Heart right ventricle (tissue), 16 donors: ENCODE measurements around the gene ME1. TPM values are rescaled to one million over a fixed set of nuclear protein-coding genes. Genes with fewer than 3 reads are reported as not detected.

Experiments used
- ATAC-seq, 8 donors: fragments of 200-7000 bp; cut with Tn5 transposase; one replicate each; pipeline ENCODE4 v1.9.1; 2020; ENCODE audit warnings: mild to moderate bottlenecking in 8 of 8, moderate library complexity in 8 of 8, moderate number of reproducible peaks in 1 of 8
- DNase-seq, 2 donors: peaks; one replicate each; pipeline ENCODE4 v3.0.0-alpha.2; 2020
- H3K27ac ChIP-seq, 10 donors: fragments of 200-600 bp; sonication (generic) in 2 of 10; one replicate each; pipeline versions ENCODE4 v1.5.0 to v1.8.0; 2020 to 2022; ENCODE audit warnings: mild to moderate bottlenecking in 3 of 10
- H3K27me3 ChIP-seq, 7 donors: fragments of 200-600 bp; one replicate each; pipeline ENCODE4 v1.8.0; 2021 to 2022; ENCODE audit warnings: mild to moderate bottlenecking in 2 of 7
- H3K36me3 ChIP-seq, 9 donors: fragments of 200-600 bp; sonication (generic) in 1 of 9; one replicate each; pipeline versions ENCODE4 v1.5.0 to v1.8.0; 2020 to 2022; ENCODE audit warnings: mild to moderate bottlenecking in 2 of 9
- H3K4me1 ChIP-seq, 9 donors: fragments of 200-600 bp; sonication (generic) in 1 of 9; one replicate each; pipeline versions ENCODE4 v1.5.0 to v1.8.0; 2020 to 2022; ENCODE audit warnings: mild to moderate bottlenecking in 4 of 9
- H3K4me3 ChIP-seq, 10 donors: fragments of 200-600 bp; sonication (generic) in 2 of 10; one replicate each; pipeline versions ENCODE4 v1.5.0 to v1.8.0; 2020 to 2022; ENCODE audit warnings: mild to moderate bottlenecking in 7 of 10, moderate library complexity in 2 of 10
- H3K9me3 ChIP-seq, 11 donors: fragments of 200-600 bp in 10 of 11; sonication (generic) in 2 of 11; one replicate each; pipeline versions ENCODE4 v1.5.0 to v1.8.0; 2013 to 2022; ENCODE audit warnings: mild to moderate bottlenecking in 2 of 11, control low read depth in 1 of 11, moderate library complexity in 1 of 11
- WGBS, 2 donors: extraction: QIAGEN DNeasy Blood & Tissue Kit; methylation state at CpG; one replicate each; pipeline ENCODE4 v1.1.7; 2013; ENCODE audit warnings: inconsistent platforms in 1 of 2; 5-methylcytosine and 5-hydroxymethylcytosine counted together
- intact Hi-C, 10 donors: fragments of 100-400 bp; cut with DNase I; formaldehyde crosslinking; loops; one replicate each; pipeline versions ENCODE4 v1.11.1 to v1.14.2; 2022
- polyA plus RNA-seq, 2 donors: library from polyadenylated mRNA; stranded (reverse); fragments of 200-250 nt; gene quantifications; one replicate each; pipeline ENCODE4 v1.2.3, GENCODE V29; 2013
- total RNA-seq, 10 donors: library from RNA; stranded (reverse); fragmentation: NEBNext Ultra II Directional in 3 of 10; extraction: Animal tissue kit (Norgen Biotek cat#: 25700) in 3 of 10; gene quantifications; one replicate each; pipeline versions ENCODE4 v1.2.1 to v1.2.4, GENCODE V29; 2021 to 2023
- TF ChIP-seq, protein P1 (sequence below), 9 donors: fragments of 200-600 bp; sonication (generic) in 2 of 9; IDR thresholded peaks; one replicate each; pipeline versions ENCODE4 v1.5.0 to v1.8.0; 2021 to 2022; ENCODE audit warnings: antibody characterized with exemption in 9 of 9, mild to moderate bottlenecking in 5 of 9, moderate library complexity in 1 of 9
- donor health status: Arrhythmogenic right ventricular cardiomyopathy.
- donor health status: ischemic (EF 13 %, LVEDD 7.1; RV severe dilation, severe dysfunction).
- donor health status: healthy with polysubstance abuse.
- donor health status: DM: no; HTN: yes; CAD: no.
- donor health status: DM: no; HTN: no; CAD: no.
- donor health status: ischemic (EF 25% LVEDD 6.9; RV normal size, moderate dysfunction).
- donor health status: ischemic (EF 25% LVEDD 5.7; RV mildly dilated, moderate dysfunction).
- donor health status: healthy.
- donor health status: DM: yes; HTN: yes; CAD: no.
- donor health status: Ischemic cardiomyopathy.
- donor health status: ischemic (EF 35%, LVEDD 5.7; RV mildly dilated, moderate dysfunction).
- donor health status: nonischemic (EF 11% LVEDD 7.7; RV severe dilation, severe dysfunction).
- donor health status: DM: yes; HTN: yes; CAD: no.
- donor health status: PGD.
- donor health status: ischemic (EF 29% LVEDD 5.4; RV normal size, mild dysfunction).
- donor health status: nonischemic (EF 23%, LVEDD 6.1; RV moderate dilation, normal function).

Gene ME1
- total and polyA plus RNA-seq, 12 donors: 4.1 to 26.6 (median 17.2) TPM

DNA sequence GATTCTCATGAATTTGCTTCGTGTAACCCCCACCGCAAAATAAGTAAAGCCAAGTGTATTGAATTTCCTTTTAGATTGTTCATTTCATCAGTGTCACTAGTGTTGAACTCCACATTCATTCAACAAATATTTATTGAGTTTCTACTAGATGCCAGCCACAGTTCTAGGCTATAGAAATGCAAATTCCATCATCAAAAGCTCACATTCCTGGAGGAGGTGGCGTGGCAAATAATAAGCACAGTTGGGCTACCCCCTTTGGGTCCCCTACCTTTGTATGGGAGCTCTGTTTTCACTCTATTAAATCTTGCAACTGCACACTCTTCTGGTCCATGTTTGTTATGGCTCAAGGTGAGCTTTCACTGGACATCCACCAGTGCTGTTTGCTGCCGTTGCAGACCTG is 12.7 kb upstream of the ME1 start:
- no peak for DNase-seq
- Histone ChIP-seq H3K36me3 (no peaks in the 10 kb centered on the region), H3K4me3 (no peak overlapping the region), H3K27ac (peak overlapping the region in 1 of 10 donors; percentile 16), H3K9me3 (no peaks in the 10 kb centered on the region), H3K27me3 (no peaks in the 10 kb centered on the region), H3K4me1 (peaks cover 0 to 8% (median 0%) of the 10 kb centered on the region in 9 donors)
- no peak for ATAC-seq
- TF ChIP-seq, protein P1, sequence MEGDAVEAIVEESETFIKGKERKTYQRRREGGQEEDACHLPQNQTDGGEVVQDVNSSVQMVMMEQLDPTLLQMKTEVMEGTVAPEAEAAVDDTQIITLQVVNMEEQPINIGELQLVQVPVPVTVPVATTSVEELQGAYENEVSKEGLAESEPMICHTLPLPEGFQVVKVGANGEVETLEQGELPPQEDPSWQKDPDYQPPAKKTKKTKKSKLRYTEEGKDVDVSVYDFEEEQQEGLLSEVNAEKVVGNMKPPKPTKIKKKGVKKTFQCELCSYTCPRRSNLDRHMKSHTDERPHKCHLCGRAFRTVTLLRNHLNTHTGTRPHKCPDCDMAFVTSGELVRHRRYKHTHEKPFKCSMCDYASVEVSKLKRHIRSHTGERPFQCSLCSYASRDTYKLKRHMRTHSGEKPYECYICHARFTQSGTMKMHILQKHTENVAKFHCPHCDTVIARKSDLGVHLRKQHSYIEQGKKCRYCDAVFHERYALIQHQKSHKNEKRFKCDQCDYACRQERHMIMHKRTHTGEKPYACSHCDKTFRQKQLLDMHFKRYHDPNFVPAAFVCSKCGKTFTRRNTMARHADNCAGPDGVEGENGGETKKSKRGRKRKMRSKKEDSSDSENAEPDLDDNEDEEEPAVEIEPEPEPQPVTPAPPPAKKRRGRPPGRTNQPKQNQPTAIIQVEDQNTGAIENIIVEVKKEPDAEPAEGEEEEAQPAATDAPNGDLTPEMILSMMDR (IDR thresholded peaks at IDR 0.05): no peak
- 77 to 89% methylated on average over 4 of the region's 4 CpGs for WGBS, 2 donors
- intact Hi-C loops: no loop called here

DNA sequence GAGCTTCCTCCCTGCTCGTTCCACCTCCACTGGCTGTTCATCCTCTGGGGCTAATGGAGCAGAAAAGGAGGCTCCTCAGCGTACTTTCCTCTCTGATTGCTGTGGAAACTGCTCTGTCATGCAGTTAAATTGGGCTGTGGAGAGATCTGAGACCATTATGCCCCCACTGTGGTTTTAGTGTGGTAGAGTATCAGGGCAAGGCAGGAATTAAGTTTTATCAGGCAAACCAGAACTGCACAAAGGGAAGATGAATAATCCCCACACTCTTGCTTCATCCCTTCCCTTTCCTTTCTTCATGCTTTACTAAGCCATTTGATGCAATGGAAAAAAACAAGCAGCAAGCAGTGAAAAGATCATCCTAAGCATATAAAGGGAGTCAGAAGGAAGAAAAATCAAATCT is 11.9 kb upstream of the ME1 start:
- DNase-seq: no peak
- Histone ChIP-seq H3K4me3 (no peak overlapping the region), H3K4me1 (peaks cover 0 to 8% (median 0%) of the 10 kb centered on the region in 9 donors), H3K36me3 (no peaks in the 10 kb centered on the region), H3K27ac (peak overlapping the region in 1 of 10 donors; percentile 50), H3K27me3 (no peaks in the 10 kb centered on the region), H3K9me3 (no peaks in the 10 kb centered on the region)
- intact Hi-C loops: no loop called here
- TF ChIP-seq, protein P1 (IDR thresholded peaks at IDR 0.05): no peak
- 72 to 85% methylated on average over 2 of the region's 2 CpGs for WGBS, 2 donors
- no peak for ATAC-seq

DNA sequence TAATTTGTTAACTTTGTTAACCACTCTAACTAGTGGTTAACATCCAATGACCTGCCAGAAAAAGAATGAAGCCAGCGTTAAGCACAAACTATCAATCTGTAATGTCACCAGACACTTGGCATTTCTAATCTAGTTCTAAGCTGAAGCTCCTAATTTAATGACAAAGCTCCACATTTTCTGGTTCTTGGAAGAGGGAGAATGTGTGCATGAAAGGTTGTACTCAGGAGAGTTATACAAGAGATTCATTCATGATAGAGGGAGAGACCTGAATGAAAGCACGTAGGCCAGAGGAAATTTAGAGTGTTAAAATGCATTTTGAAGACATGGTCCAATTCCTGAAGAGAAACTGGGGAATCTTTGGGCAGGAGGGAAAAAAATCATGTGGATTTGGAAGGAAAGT is 8.3 kb upstream of the ME1 start:
- no peak overlapping the region for H3K4me3 ChIP-seq
- H3K27me3 ChIP-seq: no peaks in the 10 kb centered on the region
- ATAC-seq: no peak
- no peak for DNase-seq
- 71 to 73% methylated on average over 2 of the region's 2 CpGs for WGBS, 2 donors
- H3K9me3 ChIP-seq: no peaks in the 10 kb centered on the region
- intact Hi-C loops: no loop called here
- H3K27ac ChIP-seq: no peak overlapping the region
- peaks cover 0 to 17% (median 0%) of the 10 kb centered on the region in 9 donors for H3K4me1 ChIP-seq
- no peaks in the 10 kb centered on the region for H3K36me3 ChIP-seq
- TF ChIP-seq, protein P1 (IDR thresholded peaks at IDR 0.05): no peak

DNA sequence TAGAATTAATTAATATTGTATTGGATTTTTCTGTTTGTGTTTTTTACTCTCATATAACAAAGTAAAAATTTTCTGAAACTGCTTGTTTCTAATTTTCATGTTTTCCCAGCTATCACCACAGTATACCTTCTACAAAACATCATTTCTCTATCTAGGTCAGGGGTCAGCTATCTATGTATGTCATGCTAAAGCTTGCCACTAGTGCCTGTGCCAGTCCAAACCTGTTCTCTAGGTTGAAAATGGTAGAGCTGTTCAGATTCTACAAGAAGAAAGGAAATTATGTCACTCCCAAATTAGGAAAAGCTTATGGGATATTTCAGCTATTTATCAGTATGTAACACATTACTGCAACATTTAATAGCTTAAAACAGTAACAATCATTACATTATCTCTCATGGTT is 5.8 kb upstream of the ME1 start:
- TF ChIP-seq, protein P1 (IDR thresholded peaks at IDR 0.05): no peak
- intact Hi-C loops: no loop called here
- DNase-seq: no peak
- no peak overlapping the region for H3K27ac ChIP-seq
- H3K4me3 ChIP-seq: no peak overlapping the region
- ATAC-seq: no peak
- H3K9me3 ChIP-seq: no peaks in the 10 kb centered on the region
- H3K36me3 ChIP-seq: no peaks in the 10 kb centered on the region
- H3K27me3 ChIP-seq: no peaks in the 10 kb centered on the region
- H3K4me1 ChIP-seq: peaks cover 0 to 14% (median 0%) of the 10 kb centered on the region in 9 donors
